Fibroblast of lung (primary cell): ENCODE results near the gene CSNK1A1. TPM values are rescaled to one million over a fixed set of nuclear protein-coding genes. Genes with fewer than 3 reads are reported as not detected.
"Not testable (repeated sequence)": the region's sequence is repeated elsewhere in the genome, so short reads cannot be mapped to it uniquely, and the experiment has no call there.

Experiments
- DNase-seq, 2 donors: peaks; one replicate each; pipeline versions ENCODE4 v3.0.0 to v3.0.0-alpha.2; 2010; ENCODE audit warnings: low read depth in 2 of 2
- H2AFZ ChIP-seq: 2 replicates; pipeline ENCODE4 v1.5.1; 2012; ENCODE audit warnings: low read length, control low read depth, inconsistent platforms
- H3K27ac ChIP-seq: 2 replicates; pipeline ENCODE4 v1.5.1; 2011; ENCODE audit warnings: low read length, control low read depth; ENCODE audit not compliant: insufficient read depth
- H3K27me3 ChIP-seq: 2 replicates; pipeline ENCODE4 v1.5.1; 2011; ENCODE audit warnings: mild to moderate bottlenecking, low read length; ENCODE audit not compliant: control insufficient read depth, insufficient read depth
- H3K36me3 ChIP-seq: 2 replicates; pipeline ENCODE4 v1.5.1; 2011; ENCODE audit warnings: low read length; ENCODE audit not compliant: control insufficient read depth, insufficient read depth
- H3K4me1 ChIP-seq: 2 replicates; pipeline ENCODE4 v1.5.1; 2011; ENCODE audit warnings: low read length; ENCODE audit not compliant: control insufficient read depth, insufficient read depth; ENCODE audit errors: extremely low read depth
- H3K4me2 ChIP-seq: 2 replicates; pipeline ENCODE4 v1.5.1; 2011; ENCODE audit warnings: low read length, control low read depth; ENCODE audit not compliant: insufficient read depth; ENCODE audit errors: extremely low read depth
- H3K4me3 ChIP-seq, 4 experiments: fragments of 200-600 bp in 1 of 4; sonication (generic) in 1 of 4; replicated peaks in 1 of 4; 2 replicates each; pipeline ENCODE4 v1.5.1; 2011 to 2016; ENCODE audit warnings: low read length in 4 of 4, low read depth in 3 of 4, mild to moderate bottlenecking in 3 of 4, control low read depth in 2 of 4, inconsistent platforms in 1 of 4, mixed read lengths in 1 of 4; ENCODE audit not compliant: insufficient read depth in 1 of 4; ENCODE audit errors: control extremely low read depth in 1 of 4
- H3K79me2 ChIP-seq: 2 replicates; pipeline ENCODE4 v1.5.1; 2012; ENCODE audit warnings: mild to moderate bottlenecking, low read length, inconsistent platforms; ENCODE audit not compliant: control insufficient read depth, insufficient read depth
- H3K9ac ChIP-seq: 2 replicates; pipeline ENCODE4 v1.5.1; 2011; ENCODE audit warnings: mild to moderate bottlenecking, low read length, control low read depth; ENCODE audit not compliant: insufficient read depth
- H3K9me3 ChIP-seq: 2 replicates; pipeline ENCODE4 v1.5.1; 2012; ENCODE audit warnings: low read depth, low read length; ENCODE audit not compliant: control insufficient read depth, insufficient read depth
- H4K20me1 ChIP-seq: 2 replicates; pipeline ENCODE4 v1.5.1; 2011; ENCODE audit warnings: low read length; ENCODE audit not compliant: control insufficient read depth, insufficient read depth; ENCODE audit errors: extremely low read depth
- EZH2 ChIP-seq: IDR thresholded peaks from 2 replicates; pipeline ENCODE4 v1.5.1; 2012; ENCODE audit warnings: low read length, control low read depth, mild to moderate bottlenecking; ENCODE audit errors: missing control alignments
- polyA plus RNA-seq, 2 donors: library from polyadenylated mRNA; depleted of rRNA in 1 of 2; stranded (reverse) in 1 of 2; unstranded in 1 of 2; fragments of >200 nt; gene quantifications; 2 replicates each; pipeline ENCODE4 v1.2.1, GENCODE V29; 2011 to 2012; ENCODE audit warnings: missing spikeins in 1 of 2
- total RNA-seq: library from RNA; depleted of rRNA; stranded (reverse); fragments of >200 nt; gene quantifications from 2 replicates; pipeline ENCODE4 v1.2.1, GENCODE V29; 2014
- TF ChIP-seq, protein P1 (sequence below), 2 donors: IDR thresholded peaks in 1 of 2; conservative IDR thresholded peaks in 1 of 2; 1 replicate in 1 of 2; 2 replicates in 1 of 2; pipeline ENCODE4 v1.5.1; 2011 to 2012; ENCODE audit warnings: low read length in 2 of 2, control low read depth in 1 of 2, inconsistent platforms in 1 of 2, low read depth in 1 of 2, mild to moderate bottlenecking in 1 of 2

Gene CSNK1A1
- total and polyA plus RNA-seq, 2 donors (not counting 1 experiment from before 2014, with no cell fraction given): 275 to 674 TPM

DNA sequence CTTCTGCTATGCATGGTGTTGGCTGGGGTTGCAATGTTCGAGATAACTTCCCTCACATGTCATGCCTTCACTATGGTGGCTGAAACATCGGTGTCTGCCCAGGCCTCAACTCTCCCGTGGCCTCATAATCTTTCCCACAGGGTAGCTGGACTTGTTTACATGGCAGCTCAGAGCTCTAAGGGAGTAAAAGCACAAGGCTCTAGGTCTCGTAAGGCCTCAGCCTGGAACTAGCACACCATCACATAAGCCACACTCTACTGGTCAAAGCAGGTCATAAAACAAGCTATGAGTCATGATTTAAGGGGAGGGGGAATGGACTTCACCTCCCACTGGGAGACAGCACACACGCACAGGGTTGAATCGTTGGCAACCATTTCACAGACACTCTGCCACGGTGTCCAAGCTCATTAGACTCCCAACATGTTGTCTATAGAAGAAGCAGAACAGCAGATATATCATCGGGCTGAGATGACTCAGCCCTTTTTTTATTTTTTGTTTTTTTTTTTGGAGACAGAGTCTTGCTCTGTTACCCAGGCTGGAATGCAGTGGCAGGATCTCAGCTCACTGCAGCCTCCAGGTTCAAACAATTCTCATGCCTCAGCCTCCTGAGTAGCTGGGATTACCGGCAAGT, 105.4 kb downstream of the CSNK1A1 start:
- Histone ChIP-seq H3K9me3 (no peaks in the 10 kb centered on the region), H3K79me2 (no peaks in the 10 kb centered on the region), H3K27me3 (no peaks in the 10 kb centered on the region), H3K4me1 (peaks cover 35% of the 10 kb centered on the region), H3K27ac (peak overlapping the region; percentile 90), H3K4me3 (no peak overlapping the region), H3K9ac (peak overlapping the region; percentile 23), H2AFZ (no peak overlapping the region), H4K20me1 (no peaks in the 10 kb centered on the region), H3K4me2 (no peak overlapping the region), H3K36me3 (no peaks in the 10 kb centered on the region)
- TF ChIP-seq EZH2: no peak
- TF ChIP-seq, protein P1, sequence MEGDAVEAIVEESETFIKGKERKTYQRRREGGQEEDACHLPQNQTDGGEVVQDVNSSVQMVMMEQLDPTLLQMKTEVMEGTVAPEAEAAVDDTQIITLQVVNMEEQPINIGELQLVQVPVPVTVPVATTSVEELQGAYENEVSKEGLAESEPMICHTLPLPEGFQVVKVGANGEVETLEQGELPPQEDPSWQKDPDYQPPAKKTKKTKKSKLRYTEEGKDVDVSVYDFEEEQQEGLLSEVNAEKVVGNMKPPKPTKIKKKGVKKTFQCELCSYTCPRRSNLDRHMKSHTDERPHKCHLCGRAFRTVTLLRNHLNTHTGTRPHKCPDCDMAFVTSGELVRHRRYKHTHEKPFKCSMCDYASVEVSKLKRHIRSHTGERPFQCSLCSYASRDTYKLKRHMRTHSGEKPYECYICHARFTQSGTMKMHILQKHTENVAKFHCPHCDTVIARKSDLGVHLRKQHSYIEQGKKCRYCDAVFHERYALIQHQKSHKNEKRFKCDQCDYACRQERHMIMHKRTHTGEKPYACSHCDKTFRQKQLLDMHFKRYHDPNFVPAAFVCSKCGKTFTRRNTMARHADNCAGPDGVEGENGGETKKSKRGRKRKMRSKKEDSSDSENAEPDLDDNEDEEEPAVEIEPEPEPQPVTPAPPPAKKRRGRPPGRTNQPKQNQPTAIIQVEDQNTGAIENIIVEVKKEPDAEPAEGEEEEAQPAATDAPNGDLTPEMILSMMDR (conservative IDR thresholded peaks at IDR 0.05 in 1 of 2, IDR thresholded peaks at IDR 0.05 in 1 of 2; ENCODE audit: low read depth in 1 of 2, low read length in 2 of 2): no peak
- peak; percentile 98 to 99 for DNase-seq

DNA sequence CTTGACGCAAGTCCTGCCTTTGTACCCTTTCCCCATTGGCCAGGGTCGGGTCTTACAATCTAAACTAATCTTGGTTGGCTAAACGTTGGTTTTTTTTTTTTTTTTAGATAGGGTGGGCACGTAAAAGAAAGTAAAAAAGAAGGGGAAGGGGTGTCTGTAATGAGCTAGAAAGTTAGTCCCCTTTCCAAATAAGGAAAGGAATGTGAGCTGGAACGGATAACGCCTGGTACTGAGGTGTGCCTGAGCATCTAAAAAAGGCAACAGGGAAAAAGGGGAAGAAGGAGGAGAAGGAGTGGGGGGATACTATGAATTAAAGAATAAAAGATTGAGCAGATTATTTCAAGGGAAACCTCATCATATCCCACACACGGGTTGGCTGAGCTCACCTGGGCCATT, 105.9 kb downstream of the CSNK1A1 start:
- no peaks in the 10 kb centered on the region for H3K36me3 ChIP-seq
- no peak for DNase-seq
- TF ChIP-seq EZH2: no peak
- TF ChIP-seq, protein P1 (conservative IDR thresholded peaks at IDR 0.05 in 1 of 2, IDR thresholded peaks at IDR 0.05 in 1 of 2; ENCODE audit: low read depth in 1 of 2, low read length in 2 of 2): no peak
- peak overlapping the region; percentile 90 for H3K27ac ChIP-seq
- H3K4me3 ChIP-seq: no peak overlapping the region
- peak overlapping the region; percentile 23 for H3K9ac ChIP-seq
- H3K4me2 ChIP-seq: no peak overlapping the region
- no peaks in the 10 kb centered on the region for H3K9me3 ChIP-seq
- no peaks in the 10 kb centered on the region for H3K79me2 ChIP-seq
- H3K4me1 ChIP-seq: peaks cover 29% of the 10 kb centered on the region
- no peaks in the 10 kb centered on the region for H3K27me3 ChIP-seq
- H4K20me1 ChIP-seq: no peaks in the 10 kb centered on the region
- H2AFZ ChIP-seq: no peak overlapping the region

DNA sequence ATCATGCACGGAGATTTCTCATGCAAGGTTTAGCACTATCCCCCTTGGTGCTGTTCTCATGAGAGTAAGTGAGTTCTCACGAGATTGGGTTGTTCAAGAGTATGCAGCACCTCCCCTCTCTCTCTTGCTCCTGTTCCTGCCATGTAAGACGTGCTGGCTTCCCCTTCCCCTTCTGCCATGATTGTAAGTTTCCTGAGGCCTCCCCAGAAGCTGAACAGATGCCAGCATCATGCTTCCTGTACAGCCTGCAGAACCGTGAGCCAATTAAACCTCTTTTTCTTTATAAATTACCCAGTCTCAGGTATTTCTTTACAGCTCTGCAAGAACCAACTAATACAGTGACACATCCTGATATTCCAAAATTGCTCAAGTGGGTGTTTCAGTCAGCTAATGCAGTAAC, 106.8 kb downstream of the CSNK1A1 start:
- H3K27me3 ChIP-seq, H3K27ac ChIP-seq, H3K79me2 ChIP-seq, H3K4me2 ChIP-seq, H2AFZ ChIP-seq, H4K20me1 ChIP-seq, H3K36me3 ChIP-seq, H3K4me3 ChIP-seq, H3K9ac ChIP-seq, DNase-seq, H3K9me3 ChIP-seq: not testable (repeated sequence)
- H3K4me1 ChIP-seq: peaks cover 20% of the 10 kb centered on the region
